A673 (cell line): ENCODE data around the gene F11R.
"Not testable (repeated sequence)": the region's sequence is repeated elsewhere in the genome, so short reads cannot be mapped to it uniquely, and the experiment has no call there.

ENCODE experiments used
- EZH2 ChIP-seq: fragments of 200-600 bp; sonication (generic); IDR thresholded peaks from 2 replicates; pipeline ENCODE4 v1.6.1; 2017; ENCODE audit warnings: borderline replicate concordance, low read depth, mild to moderate bottlenecking, mixed read lengths, antibody characterized with exemption, low read length; ENCODE audit not compliant: poor library complexity, severe bottlenecking
- TF ChIP-seq, protein P1 (sequence below): fragments of 300-800, 200-600 bp; sonication (generic); conservative IDR thresholded peaks from 2 replicates; pipeline ENCODE4 v1.5.1; 2017; ENCODE audit warnings: low read depth, mild to moderate bottlenecking, antibody characterized with exemption, low read length, moderate library complexity, mixed read lengths

DNA sequence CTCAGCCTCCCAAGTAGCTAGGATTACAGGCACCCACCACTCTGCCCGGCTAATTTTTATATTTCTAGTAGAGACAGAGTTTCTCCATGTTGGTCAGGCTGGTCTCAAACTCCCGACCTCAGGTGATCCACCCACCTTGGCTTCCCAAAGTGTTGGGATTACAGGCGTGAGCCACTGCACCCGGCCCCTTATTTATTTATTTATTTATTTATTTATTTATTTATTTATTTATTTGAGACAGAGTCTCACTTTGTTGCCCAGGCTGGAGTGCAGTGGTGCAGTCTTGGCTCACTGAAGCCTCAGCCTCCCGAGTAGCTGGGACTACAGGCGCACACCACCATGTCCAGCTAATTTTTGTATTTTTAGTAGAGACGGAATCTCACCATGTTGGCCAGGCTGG lies 44.7 kb upstream of the F11R start:
- not testable (repeated sequence) for TF ChIP-seq EZH2
- TF ChIP-seq, protein P1, sequence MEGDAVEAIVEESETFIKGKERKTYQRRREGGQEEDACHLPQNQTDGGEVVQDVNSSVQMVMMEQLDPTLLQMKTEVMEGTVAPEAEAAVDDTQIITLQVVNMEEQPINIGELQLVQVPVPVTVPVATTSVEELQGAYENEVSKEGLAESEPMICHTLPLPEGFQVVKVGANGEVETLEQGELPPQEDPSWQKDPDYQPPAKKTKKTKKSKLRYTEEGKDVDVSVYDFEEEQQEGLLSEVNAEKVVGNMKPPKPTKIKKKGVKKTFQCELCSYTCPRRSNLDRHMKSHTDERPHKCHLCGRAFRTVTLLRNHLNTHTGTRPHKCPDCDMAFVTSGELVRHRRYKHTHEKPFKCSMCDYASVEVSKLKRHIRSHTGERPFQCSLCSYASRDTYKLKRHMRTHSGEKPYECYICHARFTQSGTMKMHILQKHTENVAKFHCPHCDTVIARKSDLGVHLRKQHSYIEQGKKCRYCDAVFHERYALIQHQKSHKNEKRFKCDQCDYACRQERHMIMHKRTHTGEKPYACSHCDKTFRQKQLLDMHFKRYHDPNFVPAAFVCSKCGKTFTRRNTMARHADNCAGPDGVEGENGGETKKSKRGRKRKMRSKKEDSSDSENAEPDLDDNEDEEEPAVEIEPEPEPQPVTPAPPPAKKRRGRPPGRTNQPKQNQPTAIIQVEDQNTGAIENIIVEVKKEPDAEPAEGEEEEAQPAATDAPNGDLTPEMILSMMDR = not testable (repeated sequence)
